CD4-positive, alpha-beta T cell treated with Interleukin-2 at 100 ng/mL for 4 hours (primary cell): ENCODE measurements around the gene ZSCAN5A.
"Not testable (repeated sequence)": the region's sequence is repeated elsewhere in the genome, so short reads cannot be mapped to it uniquely, and the experiment has no call there.

ENCODE experiments used
- DNase-seq: peaks from one replicate; pipeline ENCODE4 v3.0.0-alpha.2; 2020; ENCODE audit warnings: low spot score

ZSCAN5A gene

DNA sequence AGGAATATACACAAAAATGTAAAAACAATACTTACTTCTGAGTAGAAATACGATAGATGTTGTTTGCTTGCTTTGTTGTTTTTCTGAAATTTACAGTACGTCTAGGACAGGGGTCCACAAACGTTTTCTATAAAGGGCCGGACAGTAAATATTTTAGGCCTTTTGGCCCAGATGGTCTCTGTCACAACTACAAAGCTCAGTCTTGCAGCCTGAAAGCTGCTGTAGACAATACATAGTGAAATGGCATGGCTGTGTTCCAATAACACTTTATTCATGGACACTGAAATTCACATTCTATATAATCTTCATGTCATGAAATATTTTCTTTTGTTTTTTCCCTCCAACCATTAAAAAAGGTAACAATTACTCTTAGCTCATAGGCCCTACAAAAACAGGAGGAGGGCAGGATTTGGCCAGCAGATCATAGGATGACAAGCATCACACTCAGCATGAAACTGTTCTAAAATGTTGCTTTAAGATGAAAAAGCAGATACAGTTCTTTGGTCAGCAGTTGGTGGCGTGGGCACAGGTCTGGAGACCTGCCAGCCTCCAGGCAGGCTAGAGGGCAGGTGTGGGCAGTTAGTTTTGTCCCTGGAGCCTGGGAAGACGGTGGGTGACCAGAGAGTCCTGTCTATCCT lies 42.4 kb downstream of the ZSCAN5A start, which contains the start of gene EDDM13:
Gene EDDM13, plus strand, starts transcription at position 588 of the 638 bp plus-strand sequence. CDS start 87 bp downstream, outside the sequence.
- no peak for DNase-seq

DNA sequence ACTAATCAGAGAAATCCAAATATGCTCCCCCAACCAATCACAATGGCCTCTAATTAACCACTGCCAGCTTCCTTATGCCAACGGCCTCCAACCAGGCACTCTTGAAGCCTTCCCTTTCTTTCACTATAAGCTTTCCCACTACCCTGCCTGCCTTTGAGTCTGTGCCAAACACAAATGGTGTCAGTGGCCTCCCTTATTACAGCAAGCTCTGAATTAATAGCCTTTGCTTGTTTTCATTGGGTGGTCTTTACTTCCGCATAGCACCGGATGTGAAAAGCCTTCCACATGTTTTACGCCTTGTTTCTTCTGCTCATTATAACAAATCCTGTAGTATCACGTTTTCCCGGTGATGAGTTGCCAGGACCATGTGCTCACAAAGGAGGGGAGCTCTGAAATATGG lies 43.5 kb downstream of the ZSCAN5A start:
- DNase-seq = no peak

DNA sequence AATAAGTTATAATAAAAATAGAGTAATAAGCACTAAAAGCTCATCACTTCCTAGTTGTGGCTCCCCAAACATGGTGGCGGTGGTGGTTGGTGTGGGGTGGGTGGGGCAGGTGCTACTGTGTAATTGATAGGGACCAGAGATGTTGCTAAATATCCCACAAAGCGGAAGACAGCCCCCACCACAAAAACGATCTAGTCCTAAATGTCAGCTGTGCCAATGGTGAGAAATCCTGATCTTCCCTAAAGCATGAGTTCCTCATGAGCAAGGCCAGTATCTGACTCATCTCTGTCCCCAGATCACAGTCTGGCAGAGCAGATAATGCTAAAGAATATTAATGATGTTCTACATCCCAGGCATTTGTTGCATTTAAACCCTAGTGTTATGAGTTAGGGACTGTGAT lies 44.0 kb downstream of the ZSCAN5A start:
- DNase-seq = peak; percentile 3

DNA sequence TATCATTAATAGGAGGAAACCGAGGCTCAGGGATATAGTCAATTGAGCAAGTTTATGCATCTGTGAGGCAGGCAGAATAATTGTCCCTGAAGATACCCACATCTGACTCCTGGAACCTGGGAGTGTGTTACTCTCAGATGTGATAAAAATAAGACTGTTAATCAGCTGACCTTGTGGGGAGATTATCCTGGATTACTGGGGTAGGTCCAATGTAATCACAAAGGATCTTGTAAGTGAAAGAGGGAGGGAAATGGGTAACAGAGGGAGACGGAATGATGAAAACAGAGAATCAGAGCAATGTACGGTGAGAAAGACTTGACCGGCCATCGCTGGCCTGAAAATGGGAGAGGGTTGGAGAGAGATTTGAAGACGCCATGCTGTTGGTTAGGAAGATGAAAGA lies 45.3 kb downstream of the ZSCAN5A start:
- no peak for DNase-seq

DNA sequence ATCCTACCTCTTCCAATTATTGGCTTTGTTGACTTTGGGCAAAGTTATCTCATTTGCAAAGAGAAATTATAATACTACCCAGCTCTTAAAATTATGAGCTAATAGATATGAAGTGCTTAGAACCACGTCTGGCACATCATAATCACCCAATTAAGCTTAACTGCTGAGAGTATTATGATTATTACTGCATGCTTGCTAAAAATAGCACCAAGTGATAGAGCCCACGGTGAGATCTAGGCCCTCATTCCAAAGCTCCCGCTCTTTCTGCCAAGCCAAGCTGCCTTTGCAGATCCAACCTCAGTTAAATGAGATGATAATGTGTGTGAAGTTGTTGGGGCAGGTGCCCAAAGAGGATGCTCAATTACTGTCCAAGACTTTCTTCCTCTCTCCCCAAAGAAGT lies 48.6 kb downstream of the ZSCAN5A start:
- DNase-seq = no peak

DNA sequence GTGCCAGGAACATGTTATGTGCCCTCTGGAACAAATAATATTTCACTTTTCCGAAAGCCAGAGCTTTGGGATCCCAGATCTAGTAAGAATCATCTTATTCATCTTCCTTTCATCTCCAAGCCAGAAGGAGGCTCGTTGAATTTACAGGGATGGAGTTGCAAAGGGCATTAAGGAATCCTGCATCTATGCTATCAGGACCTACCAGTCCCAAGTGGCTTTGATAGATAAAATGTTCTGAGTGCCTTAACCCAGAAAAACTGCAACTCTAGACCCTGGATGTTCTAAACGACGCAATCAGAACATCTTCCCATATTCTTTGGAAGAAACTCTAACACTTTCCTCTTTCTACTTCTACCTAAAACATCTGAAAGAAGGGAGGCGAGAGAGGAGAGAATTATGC lies 51.3 kb downstream of the ZSCAN5A start:
- no peak for DNase-seq

DNA sequence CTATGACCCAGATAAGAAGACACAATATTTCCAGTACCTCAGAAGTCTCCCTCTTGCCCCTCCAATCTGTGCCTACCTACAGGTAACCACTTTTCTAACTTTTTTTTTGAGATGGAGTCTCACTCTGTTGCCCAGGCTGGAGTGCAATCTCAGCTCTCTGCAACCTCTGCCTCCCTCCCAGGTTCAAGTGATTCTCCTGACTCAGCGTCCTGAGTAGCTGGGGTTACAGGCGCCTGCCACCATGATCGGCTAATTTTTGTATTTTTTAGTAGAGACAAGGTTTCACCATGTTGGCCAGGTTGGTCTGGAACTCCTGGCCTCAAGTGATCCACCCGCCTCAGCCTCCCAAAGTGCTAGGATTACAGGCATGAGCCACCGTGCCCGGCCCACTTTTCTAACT lies 52.7 kb downstream of the ZSCAN5A start:
- not testable (repeated sequence) for DNase-seq

DNA sequence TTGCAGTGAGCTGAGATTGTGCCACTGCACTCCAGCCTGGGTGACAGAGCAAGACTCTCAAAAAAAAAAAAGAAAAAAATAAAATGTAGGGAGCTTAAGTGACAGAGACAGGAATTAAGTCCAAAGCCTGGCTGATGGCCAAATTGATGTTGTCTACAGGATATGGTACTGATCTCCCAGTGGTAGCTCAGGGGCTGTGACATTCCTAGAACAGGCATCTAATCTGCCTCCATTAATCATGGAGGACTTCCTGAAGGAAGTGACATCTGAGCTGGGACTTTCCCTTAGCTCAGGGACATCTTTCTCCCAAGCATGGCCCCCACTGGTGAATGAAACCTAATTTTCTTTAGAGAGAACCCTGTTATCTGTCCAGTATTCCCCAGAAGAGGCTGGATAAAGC lies 53.5 kb downstream of the ZSCAN5A start:
- no peak for DNase-seq

DNA sequence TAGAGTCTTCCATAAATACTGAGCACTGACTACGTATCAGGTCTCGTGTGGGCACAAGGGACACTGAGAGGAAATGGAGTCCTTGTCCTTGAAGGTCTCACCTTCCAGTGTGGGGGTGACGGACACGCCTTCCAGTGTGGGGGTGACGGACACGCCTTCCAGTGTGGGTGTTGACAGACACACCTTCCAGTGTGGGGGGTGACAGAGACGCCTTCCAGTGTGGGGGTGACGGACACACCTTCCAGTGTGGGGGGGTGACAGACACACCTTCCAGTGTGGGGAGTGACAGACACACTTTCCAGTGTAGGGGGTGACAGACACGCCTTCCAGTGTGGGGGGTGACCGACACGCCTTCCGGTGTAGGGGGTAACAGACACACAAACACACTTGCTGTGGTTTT lies 56.4 kb downstream of the ZSCAN5A start:
- DNase-seq = no peak

DNA sequence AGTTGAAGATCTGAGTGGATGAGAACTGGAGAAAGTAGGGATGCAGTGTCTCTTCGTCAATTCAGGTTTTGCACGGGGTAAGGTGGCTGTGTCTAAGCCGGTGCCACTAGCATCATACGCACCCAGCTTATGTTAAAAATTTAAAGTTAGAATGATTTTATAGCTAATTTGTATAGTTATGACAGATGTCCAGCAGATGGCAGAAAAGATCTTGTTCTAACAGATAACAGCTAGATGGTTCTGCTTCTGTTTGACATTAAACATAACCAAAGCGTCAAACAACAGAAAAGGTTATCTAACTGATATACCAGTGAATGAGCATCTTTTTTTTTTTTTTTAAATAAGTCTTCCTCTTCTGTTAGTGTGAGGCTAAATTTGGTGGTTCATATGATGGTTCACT lies 60.9 kb downstream of the ZSCAN5A start:
- peak; percentile 45 for DNase-seq

DNA sequence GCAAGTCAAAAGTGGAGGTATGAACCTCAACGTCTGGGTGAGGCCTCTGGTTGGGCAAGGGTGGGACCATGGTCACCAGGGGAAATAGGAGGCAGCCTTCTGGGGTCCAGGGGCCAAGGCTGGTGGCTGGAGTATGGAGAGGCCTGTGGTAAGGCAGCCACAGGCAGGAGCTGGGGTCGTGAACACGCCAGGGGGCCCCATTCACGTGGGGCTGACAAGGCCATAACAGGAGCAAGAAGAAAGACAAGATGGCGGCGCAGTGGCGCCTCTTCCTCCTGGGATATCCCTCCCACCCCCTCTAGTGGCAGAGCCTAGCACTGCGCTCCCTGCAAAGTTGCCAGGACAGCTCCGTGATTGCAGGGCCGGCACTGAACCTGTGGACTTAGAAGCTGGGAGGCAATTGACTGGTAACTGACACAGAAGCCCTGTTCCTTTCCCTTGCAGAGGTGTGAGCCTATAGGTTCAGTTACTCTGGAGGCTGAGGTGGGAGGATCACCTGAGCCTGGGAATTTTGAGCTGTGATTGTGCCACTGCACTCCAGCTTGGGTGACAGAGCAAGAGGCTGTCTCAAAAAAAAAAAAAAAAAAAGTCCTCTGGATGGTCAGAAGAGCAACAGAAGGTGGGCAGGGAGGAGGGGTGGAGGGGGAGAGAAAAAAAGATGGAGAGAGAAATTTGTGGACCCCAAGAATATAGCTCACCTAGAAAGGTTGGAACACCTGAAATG lies 61.8 kb downstream of the ZSCAN5A start:
- DNase-seq = peak; percentile 61

DNA sequence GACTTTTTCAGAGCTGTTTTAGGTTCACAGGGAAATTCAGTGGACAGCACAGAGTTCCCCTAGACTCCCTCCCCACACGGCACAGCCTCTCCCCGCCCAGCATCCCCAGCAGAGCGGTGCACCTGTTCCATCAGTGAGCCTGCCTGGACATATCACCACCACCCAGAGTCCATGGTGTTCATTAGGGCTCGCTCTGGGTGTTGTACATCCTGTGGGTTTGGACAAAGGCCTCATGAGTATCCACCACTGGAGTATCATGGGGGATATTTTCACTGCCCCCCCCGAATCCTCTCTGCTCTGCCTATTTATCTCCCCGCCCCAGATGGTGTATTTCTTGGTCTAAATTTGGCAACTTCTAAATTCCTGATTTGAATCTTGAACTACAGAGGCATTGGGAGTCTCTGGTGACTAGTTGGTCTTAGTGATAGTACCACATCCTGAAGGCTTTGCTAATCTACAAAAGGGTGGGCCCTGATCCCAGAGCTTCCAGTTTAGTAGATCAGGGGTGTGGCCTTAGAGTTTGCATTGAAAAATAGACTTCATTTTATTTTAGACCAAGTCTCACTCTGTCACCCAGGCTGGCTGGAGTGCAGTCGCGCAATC lies 65.8 kb downstream of the ZSCAN5A start:
- not testable (repeated sequence) for DNase-seq

DNA sequence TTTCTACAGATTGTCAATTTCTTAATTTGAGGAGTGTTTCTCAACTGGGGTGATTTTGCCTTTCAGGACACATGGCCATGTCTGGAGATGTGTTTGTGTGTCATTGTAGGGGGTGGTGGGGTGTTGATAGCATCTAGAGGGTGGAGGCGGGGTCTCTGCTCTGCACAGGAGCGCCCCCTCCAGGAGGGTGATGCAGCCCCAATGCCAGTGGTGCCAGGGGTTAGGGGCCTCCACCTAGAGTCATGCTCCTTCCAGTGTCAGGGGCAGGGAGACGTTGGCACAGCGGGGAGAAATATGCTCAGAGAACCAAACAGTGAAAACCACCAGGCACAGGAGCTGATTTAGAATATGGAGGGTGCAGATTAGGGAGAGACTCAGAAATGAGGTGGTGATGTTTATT lies 68.9 kb downstream of the ZSCAN5A start:
- not testable (repeated sequence) for DNase-seq

DNA sequence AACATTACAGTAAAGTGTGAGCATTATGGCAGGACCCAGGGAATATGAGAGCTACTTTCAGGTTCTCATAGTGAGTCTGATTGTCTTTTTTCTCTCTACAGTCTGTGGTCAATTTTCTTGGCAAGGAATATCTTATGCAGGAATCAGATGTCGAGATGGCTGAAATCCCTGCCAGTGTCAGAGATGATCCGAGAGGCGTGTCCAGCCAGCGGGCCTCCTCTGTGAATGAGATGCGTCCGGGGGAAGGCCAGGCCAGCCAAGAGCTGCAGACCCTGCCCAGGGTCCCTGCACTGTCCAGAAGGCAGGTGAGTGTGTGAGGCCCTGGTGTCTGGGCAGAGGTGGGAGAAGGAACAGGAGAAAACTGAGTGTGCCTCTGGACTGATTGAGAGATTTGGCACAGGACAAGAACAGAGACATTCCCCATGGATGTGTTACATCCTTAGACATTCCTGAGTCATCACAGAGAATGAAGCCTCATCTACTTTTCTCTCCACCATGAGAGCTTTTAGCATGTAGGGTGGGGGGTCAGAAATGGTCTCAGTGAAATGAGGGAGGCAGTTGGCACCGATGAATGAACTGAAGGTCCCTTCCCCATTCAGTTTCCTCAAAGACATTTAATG lies 69.4 kb downstream of the ZSCAN5A start:
- no peak for DNase-seq

DNA sequence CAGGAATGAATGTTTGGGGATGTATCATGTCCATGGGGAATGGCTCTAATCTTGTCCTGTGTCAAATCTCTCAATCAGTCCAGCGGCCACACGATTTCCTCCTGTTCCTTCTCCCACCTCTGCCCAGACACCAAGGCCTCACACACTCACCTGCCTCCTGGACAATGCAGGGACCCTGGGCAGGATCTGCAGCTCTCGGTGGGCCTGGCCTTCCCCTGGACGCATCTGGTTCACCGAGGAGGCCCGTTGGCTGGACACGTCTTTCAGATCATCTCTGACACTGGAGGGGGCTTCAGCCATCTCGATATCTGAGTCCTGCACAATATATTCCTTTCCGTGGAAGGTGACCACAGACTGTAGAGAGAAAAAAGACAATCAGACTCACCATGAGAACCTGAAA lies 91.2 kb downstream of the ZSCAN5A start:
- DNase-seq = no peak

DNA sequence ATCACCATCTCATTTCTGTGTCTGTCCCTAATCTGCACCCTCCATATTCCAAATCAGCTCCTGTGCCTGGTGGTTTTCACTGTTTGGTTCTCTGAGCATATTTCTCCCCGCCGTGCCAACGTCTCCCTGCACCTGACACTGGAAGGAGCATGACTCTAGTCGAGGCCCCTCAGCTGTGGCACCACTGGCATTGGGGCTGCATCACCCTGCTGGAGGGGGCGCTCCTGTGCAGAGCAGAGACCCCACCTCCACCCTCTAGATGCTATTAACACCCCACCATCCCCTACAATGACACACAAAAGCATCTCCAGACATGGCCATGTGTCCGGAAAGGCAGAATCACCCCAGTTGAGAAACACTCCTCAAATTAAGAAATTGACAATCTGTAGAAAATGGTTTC lies 91.7 kb downstream of the ZSCAN5A start:
- no peak for DNase-seq

DNA sequence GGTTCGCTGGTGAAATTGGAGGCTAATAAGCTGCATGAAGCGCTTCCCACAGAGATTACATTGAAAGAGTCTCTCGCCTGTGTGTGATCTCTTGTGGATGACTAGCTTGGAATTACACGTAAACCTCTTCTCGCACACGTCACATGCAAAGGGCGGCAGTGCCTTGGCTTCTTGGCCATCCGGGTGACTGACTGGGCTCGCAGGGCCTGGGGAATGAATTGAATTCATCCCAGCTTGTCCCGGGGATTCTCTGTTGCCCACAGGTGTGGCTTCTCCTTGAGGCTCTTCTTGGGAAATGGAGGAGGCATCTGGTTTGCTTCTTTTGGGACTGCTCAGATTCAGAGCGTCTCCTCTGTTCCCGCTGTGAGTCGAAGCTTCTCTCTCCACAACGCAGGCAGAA lies 92.8 kb downstream of the ZSCAN5A start:
- no peak for DNase-seq

DNA sequence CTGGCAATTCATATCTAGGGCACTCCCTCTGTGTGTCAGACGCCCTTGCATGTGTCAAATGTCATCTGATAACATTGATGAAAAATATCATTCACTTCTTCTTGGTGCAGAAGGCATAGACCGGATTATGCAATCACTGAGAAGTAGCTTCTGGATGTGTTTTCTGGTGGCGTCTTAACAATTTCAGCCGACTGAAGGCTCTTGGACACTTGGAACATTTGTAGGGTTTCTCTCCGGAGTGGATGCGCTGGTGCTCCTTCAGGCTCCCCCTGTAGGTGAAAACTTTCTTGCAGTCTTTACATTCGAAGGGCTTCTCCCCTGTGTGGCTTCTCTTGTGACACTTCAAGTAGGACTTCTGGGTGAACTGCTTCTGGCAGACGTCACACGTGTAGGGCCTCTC lies 93.2 kb downstream of the ZSCAN5A start:
- DNase-seq = not testable (repeated sequence)

DNA sequence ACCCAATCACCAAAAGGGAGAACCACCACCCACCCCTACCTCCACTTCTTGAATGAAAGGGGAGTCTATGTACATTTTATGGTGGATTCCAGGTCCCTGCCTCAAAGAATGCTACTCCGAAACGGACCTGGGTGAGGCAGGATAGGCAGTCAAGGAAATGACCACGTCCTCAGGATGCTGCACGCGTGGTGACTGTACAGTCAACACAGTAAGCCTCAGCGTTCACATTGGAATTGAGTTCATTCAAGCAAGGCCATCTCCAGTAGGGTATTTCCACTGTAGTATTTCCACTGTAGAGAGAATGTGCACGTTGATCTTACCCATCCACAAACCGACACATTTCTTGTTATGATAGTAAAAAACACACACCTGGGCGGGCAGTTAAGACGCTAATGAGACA lies 95.7 kb downstream of the ZSCAN5A start:
- DNase-seq = no peak

DNA sequence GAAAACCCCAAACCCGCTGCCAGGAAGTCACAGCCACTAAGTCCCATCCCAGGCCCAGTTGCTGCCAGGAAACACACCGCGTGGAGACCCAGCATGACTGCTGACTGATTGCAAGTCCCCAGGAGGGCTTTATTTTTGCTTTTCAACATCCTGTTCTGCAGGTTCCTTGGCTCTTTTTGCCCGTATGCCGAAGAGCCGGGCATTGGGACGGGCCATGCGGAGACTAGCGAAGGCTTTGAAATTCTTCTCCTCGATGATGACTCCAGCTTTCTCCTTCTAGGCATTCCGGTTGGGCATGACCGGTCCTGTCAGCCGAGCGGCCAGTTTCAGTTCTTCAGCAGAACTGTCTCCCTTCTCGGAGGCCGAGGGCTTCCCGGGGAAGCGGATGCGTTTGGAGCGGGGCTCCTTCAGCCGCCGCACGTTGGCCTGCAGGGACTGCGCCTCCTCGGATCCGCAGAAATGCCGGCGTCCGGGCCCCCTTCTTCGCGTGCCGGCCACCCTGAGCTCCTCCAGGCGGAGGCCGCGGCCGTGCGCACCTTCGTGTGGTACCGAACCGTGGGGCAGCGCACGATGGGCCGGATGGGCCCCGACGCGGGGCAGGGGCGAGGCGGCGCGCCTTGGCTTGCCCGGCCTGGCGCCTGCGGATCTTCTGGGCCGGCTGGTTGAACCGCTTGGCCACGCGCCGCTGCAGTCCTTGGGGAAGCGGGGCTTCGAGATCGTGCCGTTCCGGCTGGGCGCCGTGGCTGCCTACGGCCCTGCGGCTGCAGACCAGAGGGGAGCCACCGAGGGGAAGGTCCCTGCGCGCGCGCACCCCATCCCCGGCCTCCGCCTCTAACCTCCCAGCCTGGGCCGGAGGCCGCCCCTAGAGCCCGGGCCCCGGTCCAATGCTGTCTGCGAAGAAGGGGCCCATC lies 97.3 kb downstream of the ZSCAN5A start:
- DNase-seq = no peak

DNA sequence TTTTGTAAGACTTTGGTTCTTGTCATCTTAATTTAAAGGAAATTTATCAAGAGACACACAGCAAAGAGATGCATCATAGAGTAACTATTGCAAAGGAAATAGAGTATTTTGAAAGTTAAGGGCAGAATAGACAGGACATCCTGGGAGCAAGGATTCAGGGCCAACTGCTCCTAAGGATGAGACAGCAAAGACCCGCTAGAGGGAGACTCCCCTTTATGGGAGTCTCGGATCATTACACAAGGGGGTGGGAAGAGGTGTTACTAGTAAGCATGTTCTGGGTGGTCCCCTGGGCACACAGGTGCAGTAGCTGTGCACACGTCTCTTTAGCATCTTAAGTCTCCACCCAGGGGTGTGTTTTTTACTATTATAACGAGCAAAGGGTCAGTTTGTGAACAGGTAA lies 102.9 kb downstream of the ZSCAN5A start:
- DNase-seq = no peak

DNA sequence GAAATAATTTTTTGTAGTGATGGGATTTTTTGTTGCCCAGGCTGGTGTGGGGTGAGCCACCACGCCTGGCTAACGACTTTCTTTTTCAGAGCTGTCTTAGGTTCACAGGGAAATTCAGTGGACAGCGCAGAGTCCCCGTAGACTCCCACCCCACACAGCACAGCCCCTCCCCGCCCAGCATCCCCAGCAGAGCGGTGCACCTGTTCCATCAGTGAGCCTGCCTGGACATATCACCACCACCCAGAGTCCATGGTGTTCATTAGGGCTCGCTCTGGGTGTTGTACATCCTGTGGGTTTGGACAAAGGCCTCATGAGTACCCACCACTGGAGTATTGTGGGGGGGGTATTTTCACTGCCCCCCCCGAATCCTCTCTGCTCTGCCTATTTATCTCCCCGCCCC lies 104.6 kb downstream of the ZSCAN5A start:
- not testable (repeated sequence) for DNase-seq
